ENCODE measurements around the gene MEI1. TPM values are rescaled to one million over a fixed set of nuclear protein-coding genes. Genes with fewer than 3 reads are reported as not detected.
A peak's percentile ranks its signal among the peaks of the same experiment; 100 is the strongest.

MEI1 gene
- total and polyA plus RNA-seq, 9 of the 15 experiments (the other 6 are each of a cell fraction or from before 2014, with no cell fraction given), result 0.08 to 0.68 (median 0.18) TPM; not detected in 2

GRCh38 chr22:41845380-41846267 lies 146.3 kb downstream of the MEI1 start (continued):
- TF ChIP-seq AFF4 (CRISPR knock-in tag; IDR thresholded peaks at IDR 0.05) (no peak), ZC3H4 (CRISPR knock-in tag; IDR thresholded peaks at IDR 0.05; ENCODE audit: borderline replicate concordance) (no peak), BCL6 (CRISPR knock-in tag; IDR thresholded peaks at IDR 0.05) (peak; percentile 63; the same call in 1 of the 2 replicates), E2F4 (CRISPR knock-in tag; IDR thresholded peaks at IDR 0.05; ENCODE audit: low read depth) (no peak), SMARCA5 (IDR thresholded peaks at IDR 0.05) (no peak), TBL1XR1 (IDR thresholded peaks at IDR 0.05; ENCODE audit: low read length in 2 of 2) (peak; percentile 69 to 91; a peak in 3 of 4 replicates), SIX5 (IDR thresholded peaks at IDR 0.05; ENCODE audit: borderline replicate concordance in 1 of 2, insufficient read depth in 1 of 2, low read depth in 1 of 2, low read length in 2 of 2) (no peak), USF2 (CRISPR knock-in tag; IDR thresholded peaks at IDR 0.05) (peak; percentile 49), ZHX1 (conservative IDR thresholded peaks at IDR 0.05; ENCODE audit: low read length) (no peak), NKRF (IDR thresholded peaks at IDR 0.05; ENCODE audit: borderline replicate concordance) (no peak), TFAP4 (CRISPR knock-in tag; IDR thresholded peaks at IDR 0.05; ENCODE audit: borderline replicate concordance) (0 out of 2 replicates have a peak, but pooled peaks have one; percentile 34), SIN3B (IDR thresholded peaks at IDR 0.05; ENCODE audit: low read depth) (no peak)

Measured in K562 (cell line).